ENCODE data around the gene ARL5C.

ARL5C gene

DNA sequence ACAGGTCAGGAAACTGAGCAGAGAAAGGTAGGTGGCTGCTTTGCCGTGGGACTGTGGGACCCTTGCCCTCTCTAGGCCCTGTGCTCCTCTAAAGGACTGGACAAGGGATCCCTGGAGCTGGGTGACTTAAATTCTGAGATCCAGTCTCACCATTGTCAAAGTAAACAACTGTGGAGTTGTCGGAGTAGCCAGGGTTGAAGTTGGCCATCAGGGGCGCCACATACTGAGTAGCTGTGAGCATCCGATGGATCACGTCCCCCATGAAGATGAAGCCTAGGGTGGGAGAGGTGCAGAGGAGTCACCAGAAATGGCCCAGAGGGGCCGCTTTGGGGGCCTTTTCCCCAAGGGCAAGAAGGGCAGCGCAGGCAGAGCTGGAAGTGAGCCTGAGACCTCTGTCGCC lies 58.0 kb downstream of the ARL5C start:
- DNase-seq (ENCODE audit: low spot score), result no peak

- DNase-seq (ENCODE audit: low spot score), result no peak
Observed at GRCh38 chr17:39107155-39107554, 58.8 kb downstream of the ARL5C start.

Data from hematopoietic multipotent progenitor cell treated with erythropoietin and hydrocortisone succinate and interleukin-3 and kit ligand, for 17 days (in vitro differentiated cells).